IMR-90 (cell line): ENCODE data around the gene SYN1. TPM values are rescaled to one million over a fixed set of nuclear protein-coding genes. Genes with fewer than 3 reads are reported as not detected.

Experiments
- ATAC-seq: fragments of 200-7000 bp; cut with Tn5 transposase; 2 replicates; pipeline ENCODE4 v1.9.1; 2020; ENCODE audit warnings: low read depth, mild to moderate bottlenecking, moderate library complexity
- BruUV-seq: library from RNA; stranded (reverse); fragments of 400-500 nt; replicated peaks from 2 replicates; lab custom pipeline; 2021; lab: Mats Ljungman, UMichigan
- CTCF ChIA-PET: fragments of 300-600 bp; formaldehyde crosslinking; extraction: SDS; loops from one replicate; lab custom pipeline; 2021; ENCODE audit warnings: antibody characterized with exemption; lab: Yijun Ruan, JAX
- POLR2A ChIA-PET: fragments of 300-600 bp; sonication (Branson Sonifier 250); formaldehyde crosslinking; loops from one replicate; lab custom pipeline; 2022; ENCODE audit warnings: antibody characterized with exemption; ENCODE audit not compliant: unreplicated experiment; lab: Charles Lee
- DNase-seq: peaks from one replicate; pipeline ENCODE4 v3.0.0; 2013
- H2AFZ ChIP-seq: replicated peaks from 2 replicates; pipeline ENCODE3; 2013; ENCODE audit warnings: low read length, mild to moderate bottlenecking; ENCODE audit not compliant: poor library complexity
- H2AK5ac ChIP-seq: 2 replicates; pipeline ENCODE4 v1.6.1; 2013; ENCODE audit warnings: low read depth, low read length, inconsistent platforms
- H2AK9ac ChIP-seq: replicated peaks from 2 replicates; pipeline ENCODE3; 2013; ENCODE audit warnings: mild to moderate bottlenecking, low read depth, low read length, moderate library complexity; ENCODE audit not compliant: poor library complexity
- H2BK120ac ChIP-seq: 2 replicates; pipeline ENCODE4 v1.6.1; 2013; ENCODE audit warnings: low read depth, low read length, inconsistent platforms
- H2BK15ac ChIP-seq: 3 replicates; pipeline ENCODE4 v1.6.1; 2013; ENCODE audit warnings: low read depth, low read length, inconsistent platforms
- H2BK20ac ChIP-seq: 2 replicates; pipeline ENCODE4 v1.6.1; 2013; ENCODE audit warnings: low read depth, mild to moderate bottlenecking, inconsistent platforms, low read length, moderate library complexity
- H2BK5ac ChIP-seq: 2 replicates; pipeline ENCODE4 v1.6.1; 2013; ENCODE audit warnings: mild to moderate bottlenecking, low read depth, low read length, inconsistent platforms; ENCODE audit not compliant: poor library complexity, severe bottlenecking
- H3K14ac ChIP-seq: replicated peaks from 2 replicates; pipeline ENCODE4 v1.6.1; 2013; ENCODE audit warnings: low read depth, low read length, inconsistent platforms
- H3K18ac ChIP-seq: 2 replicates; pipeline ENCODE4 v1.6.1; 2013; ENCODE audit warnings: low read depth, low read length, control low read depth
- H3K23ac ChIP-seq: 2 replicates; pipeline ENCODE4 v1.6.1; 2013; ENCODE audit warnings: low read depth, low read length, inconsistent platforms
- H3K27ac ChIP-seq: 2 replicates; pipeline ENCODE4 v1.5.1; 2013; ENCODE audit warnings: mild to moderate bottlenecking, control low read depth, low read length; ENCODE audit not compliant: insufficient read depth
- H3K27me3 ChIP-seq: 2 replicates; pipeline ENCODE4 v1.6.1; 2013; ENCODE audit warnings: low read length; ENCODE audit not compliant: control insufficient read depth, insufficient read depth
- H3K36me3 ChIP-seq: 2 replicates; pipeline ENCODE4 v1.6.1; 2013; ENCODE audit warnings: low read length, mixed read lengths; ENCODE audit not compliant: control insufficient read depth, insufficient read depth
- H3K4ac ChIP-seq: 2 replicates; pipeline ENCODE4 v1.6.1; 2013; ENCODE audit warnings: low read depth, low read length, inconsistent platforms
- H3K4me1 ChIP-seq: 2 replicates; pipeline ENCODE4 v1.6.1; 2013; ENCODE audit warnings: low read length, mixed read lengths; ENCODE audit not compliant: control insufficient read depth, insufficient read depth
- H3K4me2 ChIP-seq: 2 replicates; pipeline ENCODE4 v1.6.1; 2013; ENCODE audit warnings: low read depth, mild to moderate bottlenecking, control low read depth, low read length, moderate library complexity
- H3K4me3 ChIP-seq: 2 replicates; pipeline ENCODE4 v1.5.1; 2013; ENCODE audit warnings: low read depth, mild to moderate bottlenecking, control low read depth, low read length, moderate library complexity; ENCODE audit not compliant: insufficient read depth
- H3K56ac ChIP-seq: 2 replicates; pipeline ENCODE4 v1.6.1; 2013; ENCODE audit warnings: low read length, inconsistent platforms; ENCODE audit not compliant: insufficient read depth; ENCODE audit errors: extremely low read depth
- H3K79me1 ChIP-seq, 2 experiments: 2 replicates each; pipeline ENCODE4 v1.6.1; 2013; ENCODE audit warnings: low read length in 2 of 2, inconsistent platforms in 1 of 2, low read depth in 1 of 2
- H3K9ac ChIP-seq: 2 replicates; pipeline ENCODE4 v1.6.1; 2013; ENCODE audit warnings: low read depth, low read length, control low read depth
- H3K9me1 ChIP-seq: 2 replicates; pipeline ENCODE4 v1.6.1; 2013; ENCODE audit warnings: low read length, inconsistent platforms; ENCODE audit not compliant: insufficient read depth
- H3K9me3 ChIP-seq: 2 replicates; pipeline ENCODE4 v1.6.1; 2013; ENCODE audit warnings: low read length; ENCODE audit not compliant: control insufficient read depth, insufficient read depth
- H4K20me1 ChIP-seq: 2 replicates; pipeline ENCODE4 v1.6.1; 2013; ENCODE audit warnings: low read length, inconsistent platforms; ENCODE audit not compliant: insufficient read depth
- H4K5ac ChIP-seq: 2 replicates; pipeline ENCODE4 v1.6.1; 2013; ENCODE audit warnings: mild to moderate bottlenecking, low read depth, low read length, control low read depth
- H4K8ac ChIP-seq, 2 experiments: 2 replicates each; pipeline ENCODE4 v1.6.1; 2013; ENCODE audit warnings: low read depth in 2 of 2, low read length in 2 of 2, control low read depth in 1 of 2, inconsistent platforms in 1 of 2
- H4K91ac ChIP-seq: 2 replicates; pipeline ENCODE4 v1.6.1; 2013; ENCODE audit warnings: low read depth, low read length, inconsistent platforms; ENCODE audit not compliant: insufficient read depth
- BHLHE40 ChIP-seq: fragments of 150-350 bp; IDR thresholded peaks from 2 replicates; pipeline ENCODE4 v1.6.1; 2016; ENCODE audit warnings: mild to moderate bottlenecking, low read depth, low read length
- CTCF ChIP-seq: conservative IDR thresholded peaks from 2 replicates; pipeline ENCODE4 v1.5.1; 2012; ENCODE audit warnings: mild to moderate bottlenecking, low read depth, low read length, improper control_type of control experiment
- ELK1 ChIP-seq: fragments of 150-350 bp; IDR thresholded peaks from 2 replicates; pipeline ENCODE4 v1.6.1; 2016; ENCODE audit warnings: low read depth, mild to moderate bottlenecking, low read length, moderate library complexity, borderline replicate concordance
- FOS ChIP-seq: fragments of 150-350 bp; IDR thresholded peaks from 2 replicates; pipeline ENCODE4 v1.6.1; 2016; ENCODE audit warnings: low read depth, low read length
- MXI1 ChIP-seq: IDR thresholded peaks from 2 replicates; pipeline ENCODE4 v1.6.1; 2012; ENCODE audit warnings: low read depth, mild to moderate bottlenecking, low read length, moderate library complexity, borderline replicate concordance
- NFE2L2 ChIP-seq: fragments of 150-350 bp; IDR thresholded peaks from 2 replicates; pipeline ENCODE4 v1.6.1; 2016; ENCODE audit warnings: low read depth, mild to moderate bottlenecking, low read length
- POLR2A ChIP-seq: IDR thresholded peaks from 2 replicates; pipeline ENCODE4 v1.6.1; 2012; ENCODE audit warnings: mild to moderate bottlenecking, low read depth, low read length
- RAD21 ChIP-seq: IDR thresholded peaks from 2 replicates; pipeline ENCODE4 v1.6.1; 2012; ENCODE audit warnings: low read length, improper control_type of control experiment
- RCOR1 ChIP-seq: IDR thresholded peaks from 2 replicates; pipeline ENCODE4 v1.6.1; 2012; ENCODE audit warnings: mild to moderate bottlenecking, low read length, improper control_type of control experiment; ENCODE audit not compliant: insufficient replicate concordance
- RFX5 ChIP-seq: IDR thresholded peaks from 2 replicates; pipeline ENCODE4 v1.8.0; 2012; ENCODE audit warnings: low read depth, mild to moderate bottlenecking, low read length, moderate library complexity
- SMC3 ChIP-seq: fragments of 150-350 bp; IDR thresholded peaks from 2 replicates; pipeline ENCODE4 v1.6.1; 2016; ENCODE audit warnings: low read depth, mild to moderate bottlenecking, antibody characterized with exemption, low read length, moderate library complexity
- USF2 ChIP-seq: fragments of 150-350 bp; IDR thresholded peaks from 2 replicates; pipeline ENCODE4 v1.6.1; 2017; ENCODE audit warnings: mild to moderate bottlenecking, antibody characterized with exemption, low read length, low read depth
- WGBS, 2 experiments: methylation state at CpG; one replicate each; pipeline versions ENCODE4 v1.1.5 to v1.1.7; 2013; ENCODE audit warnings: missing lambda C conversion rate in 2 of 2; ENCODE audit not compliant: insufficient read length in 1 of 2; ENCODE audit errors: extremely low coverage in 2 of 2; 5-methylcytosine and 5-hydroxymethylcytosine counted together
- dilution Hi-C: fragments of 300-500 bp; cut with HindIII; formaldehyde crosslinking; loops from one replicate; pipeline ENCODE4 v1.14.3; 2018; ENCODE audit warnings: low sequenced_read_pairs; ENCODE audit not compliant: unreplicated experiment
- in situ Hi-C: fragments of 300-500 bp; cut with MboI; formaldehyde crosslinking; loops from 3 replicates; pipeline ENCODE4 v1.14.3; 2019; ENCODE audit warnings: low sequenced_read_pairs, inconsistent platforms, mixed read lengths
- intact Hi-C: fragments of 100-400 bp; cut with micrococcal nuclease; formaldehyde crosslinking; loops from 2 replicates; pipeline ENCODE4 v1.10.0; 2022
- polyA plus RNA-seq, 3 experiments: library from polyadenylated mRNA; depleted of rRNA; stranded (reverse); fragments of >200 nt; gene quantifications; 2 replicates each; pipeline ENCODE4 v1.2.3, GENCODE V29; 2012; ENCODE audit warnings: low replicate concordance in 1 of 3
- total RNA-seq: library from RNA; depleted of rRNA; stranded (reverse); fragments of >200 nt; gene quantifications from 2 replicates; pipeline ENCODE4 v1.2.3, GENCODE V29; 2012

Gene SYN1
- total and polyA plus RNA-seq, 2 of the 4 experiments (the other 2 are of a cell fraction) = under 0.01 to 0.56 TPM

- no peak for TF ChIP-seq RFX5
Measured at GRCh38 chrX:47523713-47524166, 95.9 kb downstream of the SYN1 start (continued).

- H3K27me3 ChIP-seq = no peaks in the 10 kb centered on the region
- peak overlapping the region; percentile 57 for H2BK5ac ChIP-seq
- no TSS peak for BruUV-seq
- 24% methylated on average over 13 of the region's 33 CpGs; no CpG with 5 or more reads in 1 of the 2 experiments for WGBS, 2 experiments
- POLR2A ChIA-PET = interaction anchor here (0.5 kb wide), 1 partner anchor 22 kb away, joined by 3 read pairs; no protein-coding TSS in a partner anchor
- H3K9me1 ChIP-seq = no peaks in the 10 kb centered on the region
- DNase-seq (peak; percentile 55), ATAC-seq (peak; percentile 98)
- no peak overlapping the region for H3K18ac ChIP-seq
- peak overlapping the region; percentile 93 for H2AFZ ChIP-seq
- H3K9ac ChIP-seq = peak overlapping the region; percentile 47; the same call in 1 of the 2 replicates
- H3K23ac ChIP-seq = peak overlapping the region; percentile 61; the same call in 1 of the 2 replicates
- CTCF ChIA-PET = interaction anchor here (0.5 to 1.6 kb wide), 10 partner anchors 10 to 520 kb away, joined by 3 to 11 read pairs (median 3); no protein-coding TSS in a partner anchor
- peak overlapping the region; percentile 66; the same call in 1 of the 2 replicates for H4K5ac ChIP-seq
- peak overlapping the region; percentile 38 for H3K27ac ChIP-seq
- 0 out of 2 replicates have a peak, but pooled peaks cover 2% of the 10 kb centered on the region for H3K9me3 ChIP-seq
- peak overlapping the region; percentile 66; the same call in 1 of the 3 replicates for H2BK15ac ChIP-seq
- no peak overlapping the region for H2BK20ac ChIP-seq
- H4K8ac ChIP-seq = peak overlapping the region; percentile 69 to 95
- H3K36me3 ChIP-seq = no peaks in the 10 kb centered on the region
- H3K14ac ChIP-seq = 0 out of 2 replicates have a peak overlapping the region, but pooled peaks have one; percentile 41
- peak overlapping the region; percentile 49; the same call in 1 of the 2 replicates for H3K4ac ChIP-seq
- intact Hi-C loops = loop anchor here (1.0 to 10.0 kb wide), 3 partner anchors 26 to 330 kb away; partner anchors contain the start of gene UBA1
- H3K4me3 ChIP-seq = peak overlapping the region; percentile 45
- in situ Hi-C loops = loop anchor here (10.0 kb wide), 1 partner anchor 328 kb away; the partner anchor contains the start of gene UBA1
- H3K56ac ChIP-seq = peak overlapping the region; percentile 24; the same call in 1 of the 2 replicates
- peak overlapping the region; percentile 53 for H2BK120ac ChIP-seq
- no peaks in the 10 kb centered on the region; a peak in 1 of 4 replicates for H3K79me1 ChIP-seq
- H3K4me1 ChIP-seq = peaks cover 2% of the 10 kb centered on the region; the same call in 1 of the 2 replicates
- dilution Hi-C loops = no loop called here
- H2AK5ac ChIP-seq = no peak overlapping the region
- peak overlapping the region; percentile 37 for H2AK9ac ChIP-seq
- peak overlapping the region; percentile 87 for H4K91ac ChIP-seq
- H4K20me1 ChIP-seq = no peaks in the 10 kb centered on the region
- H3K4me2 ChIP-seq = peak overlapping the region; percentile 90
- TF ChIP-seq RCOR1 (no peak), RAD21 (peak; percentile 87), RFX5 (no peak), FOS (no peak), BHLHE40 (no peak), POLR2A (no peak), NFE2L2 (no peak), ELK1 (no peak), SMC3 (peak; percentile 74), USF2 (no peak), CTCF (peak; percentile 83), MXI1 (no peak)
Measured at GRCh38 chrX:47523297-47523696, 96.4 kb downstream of the SYN1 start.
